ENCODE results near the gene PLCB4. TPM values are rescaled to one million over a fixed set of nuclear protein-coding genes. Genes with fewer than 3 reads are reported as not detected.

PLCB4 gene
- polyA plus RNA-seq, 12 donors, result 4.7 to 8.8 (median 6.4) TPM; not detected in 1

DNA sequence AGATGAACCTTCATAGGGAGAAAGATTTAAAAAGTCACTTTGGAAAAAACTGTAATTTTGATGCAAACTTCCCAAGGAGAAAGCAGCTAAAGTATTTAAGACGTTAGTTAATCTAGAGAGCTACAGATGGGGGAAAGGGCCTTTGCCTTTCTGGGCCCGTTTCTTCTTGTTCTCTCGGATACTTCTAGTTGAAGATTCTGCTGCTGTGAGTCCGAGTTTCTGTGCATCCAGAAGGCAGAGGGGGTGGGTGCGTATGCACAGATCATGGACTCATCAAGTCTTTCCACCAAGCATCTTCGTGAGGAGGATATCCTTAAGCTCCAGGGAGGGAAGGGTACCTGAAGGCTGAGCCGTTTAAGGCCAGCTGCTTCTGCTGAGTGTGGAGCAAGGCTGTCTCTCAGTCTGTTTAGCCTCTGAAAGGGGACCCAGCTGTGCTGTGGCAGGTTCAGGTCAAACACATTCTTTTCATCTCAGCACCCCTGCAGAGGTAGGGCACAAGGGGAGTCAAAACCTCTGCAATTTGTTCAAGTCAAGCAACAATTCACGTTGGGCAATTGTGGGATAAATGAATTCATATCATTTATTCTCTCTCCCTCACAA is 449.8 kb downstream of the PLCB4 start:
- no peak for DNase-seq

DNA sequence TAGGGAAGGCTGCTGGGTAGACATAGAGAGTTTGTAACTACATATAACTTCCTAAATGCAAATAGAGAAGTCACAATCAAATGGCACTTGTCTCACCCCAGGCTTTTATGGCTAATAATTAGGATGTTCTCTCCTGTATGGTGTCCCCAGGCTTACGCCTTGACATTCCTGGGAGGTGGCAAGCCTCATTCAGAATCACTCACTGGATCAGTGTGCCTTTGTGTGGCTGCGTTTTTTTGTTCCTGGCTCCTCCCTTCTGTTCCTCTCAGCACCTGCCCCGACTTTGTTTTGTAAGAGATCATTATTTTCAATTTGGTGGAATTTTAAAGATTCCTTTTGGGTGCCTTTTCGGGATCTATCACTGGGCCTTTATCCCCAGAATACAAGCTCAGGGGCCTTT is 451.2 kb downstream of the PLCB4 start:
- no peak for DNase-seq

DNA sequence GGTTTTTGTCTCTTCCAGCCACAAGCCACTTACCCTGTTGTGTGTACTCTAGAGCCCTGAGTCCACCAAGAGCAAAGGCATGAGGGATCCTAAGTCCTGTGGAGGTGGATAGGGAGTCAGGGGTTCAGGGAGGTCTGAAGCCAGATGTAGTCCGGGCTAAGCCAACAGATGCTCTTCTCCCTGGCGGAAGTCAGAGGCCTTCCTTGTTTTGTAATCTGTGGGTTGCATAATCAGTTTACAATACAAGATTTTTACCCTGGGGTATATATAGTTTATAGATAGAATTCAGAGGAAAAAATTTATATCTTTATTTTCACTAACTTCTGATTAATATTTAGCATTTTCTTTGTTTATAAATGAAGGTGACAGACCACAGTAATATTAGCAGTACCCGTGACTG is 454.7 kb downstream of the PLCB4 start:
- no peak for DNase-seq
